WTC11 (cell line): ENCODE data around the gene ISG15. TPM values are rescaled to one million over a fixed set of nuclear protein-coding genes. Genes with fewer than 3 reads are reported as not detected.
A peak's percentile ranks its signal among the peaks of the same experiment; 100 is the strongest.

Source experiments
- ATAC-seq: fragments of 200-7000 bp; cut with Tn5 transposase; 2 replicates; pipeline ENCODE4 v1.10.0; 2021; ENCODE audit warnings: mild to moderate bottlenecking, moderate library complexity
- CTCF ChIA-PET: fragments of 300-600 bp; sonication (Branson Sonifier 250); formaldehyde crosslinking; loops from one replicate; lab custom pipeline; 2021; ENCODE audit warnings: antibody characterized with exemption; lab: Charles Lee
- POLR2A ChIA-PET: fragments of 350-600 bp; sonication (Branson Sonifier 250); formaldehyde crosslinking; loops from one replicate; lab custom pipeline; 2021; ENCODE audit warnings: antibody characterized with exemption; lab: Charles Lee
- DNase-seq: peaks from one replicate; pipeline ENCODE4 v3.0.0; 2021; ENCODE audit warnings: low spot score
- H3K27ac Mint-ChIP-seq: 2 replicates; pipeline ENCODE4 v1.8.0; 2021; ENCODE audit warnings: mixed read lengths
- H3K27me3 Mint-ChIP-seq: 2 replicates; pipeline ENCODE4 v1.8.0; 2021; ENCODE audit warnings: low read depth, mild to moderate bottlenecking, moderate library complexity, mixed read lengths
- H3K36me3 Mint-ChIP-seq: 2 replicates; pipeline ENCODE4 v1.8.0; 2021; ENCODE audit warnings: mixed read lengths
- H3K4me1 Mint-ChIP-seq: 2 replicates; pipeline ENCODE4 v1.8.0; 2022; ENCODE audit warnings: mixed read lengths
- H3K4me3 Mint-ChIP-seq: 2 replicates; pipeline ENCODE4 v1.8.0; 2021; ENCODE audit warnings: mild to moderate bottlenecking, moderate library complexity, mixed read lengths
- H3K9me3 Mint-ChIP-seq: 2 replicates; pipeline ENCODE4 v1.8.0; 2021; ENCODE audit warnings: mixed read lengths
- FOXK1 ChIP-seq: sonication (generic); formaldehyde crosslinking; IDR thresholded peaks from 2 replicates; pipeline ENCODE4 v1.8.0; 2022; ENCODE audit warnings: mild to moderate bottlenecking, moderate library complexity, missing genetic modification reagents
- MXD4 ChIP-seq: fragments of 250-450 bp; sonication (Bioruptor Pico); IDR thresholded peaks from 2 replicates; pipeline ENCODE4 v1.8.0; 2021; ENCODE audit warnings: mild to moderate bottlenecking, moderate library complexity, borderline replicate concordance
- NFYB ChIP-seq: sonication (generic); formaldehyde crosslinking; conservative IDR thresholded peaks from 2 replicates; pipeline ENCODE4 v1.8.0; 2022; ENCODE audit warnings: low read depth, missing genetic modification reagents
- NR1H2 ChIP-seq: sonication (generic); formaldehyde crosslinking; IDR thresholded peaks from 2 replicates; pipeline ENCODE4 v1.9.0; 2021; ENCODE audit warnings: mild to moderate bottlenecking, moderate library complexity, missing genetic modification reagents
- NR2C2 ChIP-seq: sonication (generic); formaldehyde crosslinking; IDR thresholded peaks from 2 replicates; pipeline ENCODE4 v1.8.0; 2022; ENCODE audit warnings: mild to moderate bottlenecking, missing genetic modification reagents
- SP1 ChIP-seq: sonication (generic); formaldehyde crosslinking; conservative IDR thresholded peaks from 2 replicates; pipeline ENCODE4 v1.8.1; 2022; ENCODE audit warnings: missing genetic modification reagents
- TEAD4 ChIP-seq: sonication (generic); formaldehyde crosslinking; IDR thresholded peaks from 2 replicates; pipeline ENCODE4 v1.8.0; 2022; ENCODE audit warnings: mild to moderate bottlenecking, missing genetic modification reagents
- ZBTB21 ChIP-seq: sonication (generic); formaldehyde crosslinking; IDR thresholded peaks from 2 replicates; pipeline ENCODE4 v1.8.1; 2023; ENCODE audit warnings: mild to moderate bottlenecking, missing genetic modification reagents, borderline replicate concordance
- ZNF263 ChIP-seq: sonication (generic); formaldehyde crosslinking; IDR thresholded peaks from 2 replicates; pipeline ENCODE4 v1.8.1; 2022; ENCODE audit warnings: low read depth, mild to moderate bottlenecking, moderate library complexity, missing genetic modification reagents
- total RNA-seq: library from RNA; stranded (reverse); gene quantifications from 3 replicates; pipeline ENCODE4 v1.2.3, GENCODE V29; 2021
- TF ChIP-seq, protein P1 (sequence below): sonication (generic); formaldehyde crosslinking; IDR thresholded peaks from 2 replicates; pipeline ENCODE4 v1.8.0; 2023; ENCODE audit warnings: missing genetic modification reagents
- TF ChIP-seq, protein P2 (sequence below): sonication (generic); formaldehyde crosslinking; IDR thresholded peaks from 2 replicates; pipeline ENCODE4 v1.8.0; 2022; ENCODE audit warnings: mild to moderate bottlenecking, missing genetic modification reagents
- TF ChIP-seq, protein P3 (sequence below): sonication (generic); formaldehyde crosslinking; IDR thresholded peaks from 2 replicates; pipeline ENCODE4 v1.8.1; 2022; ENCODE audit warnings: missing genetic modification reagents, borderline replicate concordance
- TF ChIP-seq, protein P4 (sequence below): sonication (generic); formaldehyde crosslinking; IDR thresholded peaks from 2 replicates; pipeline ENCODE4 v1.8.0; 2022; ENCODE audit warnings: mild to moderate bottlenecking, missing genetic modification reagents
- TF ChIP-seq, protein P5 (sequence below): fragments of 200-600 bp; IDR thresholded peaks from 2 replicates; pipeline ENCODE4 v1.8.0; 2022; ENCODE audit warnings: antibody characterized with exemption
- TF ChIP-seq, protein P6 (sequence below): sonication (generic); formaldehyde crosslinking; IDR thresholded peaks from 2 replicates; pipeline ENCODE4 v1.8.0; 2023; ENCODE audit warnings: missing genetic modification reagents, mild to moderate bottlenecking, borderline replicate concordance
- TF ChIP-seq, protein P7 (sequence below): sonication (generic); formaldehyde crosslinking; IDR thresholded peaks from 2 replicates; pipeline ENCODE4 v1.8.1; 2023; ENCODE audit warnings: mild to moderate bottlenecking, missing genetic modification reagents, moderate library complexity
- TF ChIP-seq, protein P8 (sequence below): sonication (generic); formaldehyde crosslinking; IDR thresholded peaks from 2 replicates; pipeline ENCODE4 v1.8.1; 2022; ENCODE audit warnings: low read depth, mild to moderate bottlenecking, moderate library complexity, missing genetic modification reagents, borderline replicate concordance

ISG15 gene
- total RNA-seq, 1 experiment from 2014 or later, result 29.5 TPM

DNA sequence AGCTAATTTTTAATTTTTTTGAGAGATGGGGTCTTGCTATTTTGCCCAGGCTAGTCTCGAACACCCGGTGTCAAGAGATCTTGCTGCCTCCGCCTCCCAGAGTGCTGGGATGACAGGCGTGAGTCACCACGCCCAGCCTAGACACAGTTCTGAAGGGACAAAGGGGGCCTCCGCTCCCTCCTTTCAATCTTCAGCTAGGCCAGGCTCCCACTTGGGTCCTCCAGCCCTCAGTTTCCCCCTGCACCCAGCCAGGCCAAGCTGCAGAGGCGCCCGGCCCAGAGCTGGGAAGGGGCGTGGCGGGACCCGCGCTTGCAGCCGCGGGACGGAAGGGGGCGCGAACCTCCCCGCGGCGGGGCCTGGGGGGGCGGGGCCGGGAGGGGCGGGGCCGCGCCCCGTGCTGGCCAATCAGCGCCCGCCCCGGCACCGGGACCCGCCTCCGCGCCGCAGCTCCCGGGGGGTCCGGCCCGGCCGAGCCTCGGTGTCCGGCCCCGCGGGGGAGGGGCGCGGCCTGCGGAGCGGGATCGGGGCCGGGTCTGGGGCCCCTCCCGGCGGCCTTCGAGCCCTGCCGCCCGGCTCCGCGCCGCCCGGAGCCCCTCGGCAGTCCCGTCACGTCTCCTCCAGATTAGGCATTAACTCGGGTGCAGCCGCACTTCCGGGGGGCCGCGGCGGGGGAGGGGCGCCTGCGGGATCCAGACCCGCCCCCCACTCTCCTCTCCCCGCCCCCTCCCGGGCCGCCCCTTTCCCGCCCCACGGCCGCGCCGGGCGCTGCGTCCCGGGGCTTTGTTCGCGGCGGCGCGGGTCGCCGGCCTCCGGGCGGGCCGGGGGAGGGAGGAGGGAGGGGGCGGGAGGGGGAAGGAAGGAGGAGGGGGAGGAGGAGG is 6.1 kb downstream of the ISG15 start (continued):
- TF ChIP-seq, protein P1, sequence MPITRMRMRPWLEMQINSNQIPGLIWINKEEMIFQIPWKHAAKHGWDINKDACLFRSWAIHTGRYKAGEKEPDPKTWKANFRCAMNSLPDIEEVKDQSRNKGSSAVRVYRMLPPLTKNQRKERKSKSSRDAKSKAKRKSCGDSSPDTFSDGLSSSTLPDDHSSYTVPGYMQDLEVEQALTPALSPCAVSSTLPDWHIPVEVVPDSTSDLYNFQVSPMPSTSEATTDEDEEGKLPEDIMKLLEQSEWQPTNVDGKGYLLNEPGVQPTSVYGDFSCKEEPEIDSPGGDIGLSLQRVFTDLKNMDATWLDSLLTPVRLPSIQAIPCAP, result no peak

DNA sequence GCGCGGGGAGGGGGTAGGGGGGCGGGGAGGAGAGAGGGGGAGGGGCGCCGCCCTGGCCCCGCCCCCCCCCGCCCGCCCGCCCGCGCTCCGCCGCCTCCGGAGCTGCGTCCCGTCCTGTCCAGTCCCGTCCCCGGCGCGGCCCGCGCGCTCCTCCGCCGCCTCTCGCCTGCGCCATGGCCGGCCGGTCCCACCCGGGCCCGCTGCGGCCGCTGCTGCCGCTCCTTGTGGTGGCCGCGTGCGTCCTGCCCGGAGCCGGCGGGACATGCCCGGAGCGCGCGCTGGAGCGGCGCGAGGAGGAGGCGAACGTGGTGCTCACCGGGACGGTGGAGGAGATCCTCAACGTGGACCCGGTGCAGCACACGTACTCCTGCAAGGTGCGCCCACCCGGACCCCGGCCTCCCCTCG is 6.7 kb downstream of the ISG15 start, which contains the start of gene AGRN:
AGRN (plus strand) TSS at position 121 of the 405 bp plus-strand sequence; CDS start at position 174, 53 bp downstream.
- Mint-ChIP-seq H3K4me3 (peak within 1 kb of the TSS; percentile 62), H3K4me1 (peaks cover 34% of the 10 kb centered on the region), H3K27me3 (peaks cover 14% of the 10 kb centered on the region), H3K9me3 (0 out of 2 replicates have a peak, but pooled peaks cover 4% of the 10 kb centered on the region), H3K36me3 (no peaks in the 10 kb centered on the region), H3K27ac (no peak within 1 kb of the TSS)
- CTCF ChIA-PET, result interaction anchor here (1.2 to 5.8 kb wide), 8 partner anchors 13 to 81 kb away, joined by 5 to 47 read pairs (median 11); no protein-coding TSS in a partner anchor
- ATAC-seq (peak; percentile 2; the same call in 1 of the 2 replicates), DNase-seq (no peak)
- POLR2A ChIA-PET, result interaction anchor here (1.1 to 1.4 kb wide), 3 partner anchors 12 to 21 kb away, joined by 3 to 11 read pairs (median 9); partner anchors contain the start of gene HES4
- TF ChIP-seq SP1, result 0 out of 2 replicates have a peak, but pooled peaks have one; percentile 21
- TF ChIP-seq NR1H2 (CRISPR knock-in tag), result no peak
- TF ChIP-seq, protein P2, sequence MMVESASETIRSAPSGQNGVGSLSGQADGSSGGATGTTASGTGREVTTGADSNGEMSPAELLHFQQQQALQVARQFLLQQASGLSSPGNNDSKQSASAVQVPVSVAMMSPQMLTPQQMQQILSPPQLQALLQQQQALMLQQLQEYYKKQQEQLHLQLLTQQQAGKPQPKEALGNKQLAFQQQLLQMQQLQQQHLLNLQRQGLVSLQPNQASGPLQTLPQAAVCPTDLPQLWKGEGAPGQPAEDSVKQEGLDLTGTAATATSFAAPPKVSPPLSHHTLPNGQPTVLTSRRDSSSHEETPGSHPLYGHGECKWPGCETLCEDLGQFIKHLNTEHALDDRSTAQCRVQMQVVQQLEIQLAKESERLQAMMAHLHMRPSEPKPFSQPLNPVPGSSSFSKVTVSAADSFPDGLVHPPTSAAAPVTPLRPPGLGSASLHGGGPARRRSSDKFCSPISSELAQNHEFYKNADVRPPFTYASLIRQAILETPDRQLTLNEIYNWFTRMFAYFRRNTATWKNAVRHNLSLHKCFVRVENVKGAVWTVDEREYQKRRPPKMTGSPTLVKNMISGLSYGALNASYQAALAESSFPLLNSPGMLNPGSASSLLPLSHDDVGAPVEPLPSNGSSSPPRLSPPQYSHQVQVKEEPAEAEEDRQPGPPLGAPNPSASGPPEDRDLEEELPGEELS, result 0 out of 2 replicates have a peak, but pooled peaks have one; percentile 43
- TF ChIP-seq, protein P3, sequence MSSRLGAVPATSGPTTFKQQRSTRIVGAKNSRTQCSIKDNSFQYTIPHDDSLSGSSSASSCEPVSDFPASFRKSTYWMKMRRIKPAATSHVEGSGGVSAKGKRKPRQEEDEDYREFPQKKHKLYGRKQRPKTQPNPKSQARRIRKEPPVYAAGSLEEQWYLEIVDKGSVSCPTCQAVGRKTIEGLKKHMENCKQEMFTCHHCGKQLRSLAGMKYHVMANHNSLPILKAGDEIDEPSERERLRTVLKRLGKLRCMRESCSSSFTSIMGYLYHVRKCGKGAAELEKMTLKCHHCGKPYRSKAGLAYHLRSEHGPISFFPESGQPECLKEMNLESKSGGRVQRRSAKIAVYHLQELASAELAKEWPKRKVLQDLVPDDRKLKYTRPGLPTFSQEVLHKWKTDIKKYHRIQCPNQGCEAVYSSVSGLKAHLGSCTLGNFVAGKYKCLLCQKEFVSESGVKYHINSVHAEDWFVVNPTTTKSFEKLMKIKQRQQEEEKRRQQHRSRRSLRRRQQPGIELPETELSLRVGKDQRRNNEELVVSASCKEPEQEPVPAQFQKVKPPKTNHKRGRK (CRISPR knock-in tag), result no peak
- TF ChIP-seq, protein P4, sequence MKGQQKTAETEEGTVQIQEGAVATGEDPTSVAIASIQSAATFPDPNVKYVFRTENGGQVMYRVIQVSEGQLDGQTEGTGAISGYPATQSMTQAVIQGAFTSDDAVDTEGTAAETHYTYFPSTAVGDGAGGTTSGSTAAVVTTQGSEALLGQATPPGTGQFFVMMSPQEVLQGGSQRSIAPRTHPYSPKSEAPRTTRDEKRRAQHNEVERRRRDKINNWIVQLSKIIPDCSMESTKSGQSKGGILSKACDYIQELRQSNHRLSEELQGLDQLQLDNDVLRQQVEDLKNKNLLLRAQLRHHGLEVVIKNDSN, result no peak
- 0 out of 2 replicates have a peak, but pooled peaks have one; percentile 18 for TF ChIP-seq FOXK1 (CRISPR knock-in tag)
- TF ChIP-seq NFYB (CRISPR knock-in tag), result no peak
- no peak for TF ChIP-seq NR2C2 (CRISPR knock-in tag)
- TF ChIP-seq, protein P5, sequence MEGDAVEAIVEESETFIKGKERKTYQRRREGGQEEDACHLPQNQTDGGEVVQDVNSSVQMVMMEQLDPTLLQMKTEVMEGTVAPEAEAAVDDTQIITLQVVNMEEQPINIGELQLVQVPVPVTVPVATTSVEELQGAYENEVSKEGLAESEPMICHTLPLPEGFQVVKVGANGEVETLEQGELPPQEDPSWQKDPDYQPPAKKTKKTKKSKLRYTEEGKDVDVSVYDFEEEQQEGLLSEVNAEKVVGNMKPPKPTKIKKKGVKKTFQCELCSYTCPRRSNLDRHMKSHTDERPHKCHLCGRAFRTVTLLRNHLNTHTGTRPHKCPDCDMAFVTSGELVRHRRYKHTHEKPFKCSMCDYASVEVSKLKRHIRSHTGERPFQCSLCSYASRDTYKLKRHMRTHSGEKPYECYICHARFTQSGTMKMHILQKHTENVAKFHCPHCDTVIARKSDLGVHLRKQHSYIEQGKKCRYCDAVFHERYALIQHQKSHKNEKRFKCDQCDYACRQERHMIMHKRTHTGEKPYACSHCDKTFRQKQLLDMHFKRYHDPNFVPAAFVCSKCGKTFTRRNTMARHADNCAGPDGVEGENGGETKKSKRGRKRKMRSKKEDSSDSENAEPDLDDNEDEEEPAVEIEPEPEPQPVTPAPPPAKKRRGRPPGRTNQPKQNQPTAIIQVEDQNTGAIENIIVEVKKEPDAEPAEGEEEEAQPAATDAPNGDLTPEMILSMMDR, result no peak
- TF ChIP-seq ZNF263 (CRISPR knock-in tag), result no peak
- no peak for TF ChIP-seq MXD4 (CRISPR knock-in tag)
- TF ChIP-seq, protein P6, sequence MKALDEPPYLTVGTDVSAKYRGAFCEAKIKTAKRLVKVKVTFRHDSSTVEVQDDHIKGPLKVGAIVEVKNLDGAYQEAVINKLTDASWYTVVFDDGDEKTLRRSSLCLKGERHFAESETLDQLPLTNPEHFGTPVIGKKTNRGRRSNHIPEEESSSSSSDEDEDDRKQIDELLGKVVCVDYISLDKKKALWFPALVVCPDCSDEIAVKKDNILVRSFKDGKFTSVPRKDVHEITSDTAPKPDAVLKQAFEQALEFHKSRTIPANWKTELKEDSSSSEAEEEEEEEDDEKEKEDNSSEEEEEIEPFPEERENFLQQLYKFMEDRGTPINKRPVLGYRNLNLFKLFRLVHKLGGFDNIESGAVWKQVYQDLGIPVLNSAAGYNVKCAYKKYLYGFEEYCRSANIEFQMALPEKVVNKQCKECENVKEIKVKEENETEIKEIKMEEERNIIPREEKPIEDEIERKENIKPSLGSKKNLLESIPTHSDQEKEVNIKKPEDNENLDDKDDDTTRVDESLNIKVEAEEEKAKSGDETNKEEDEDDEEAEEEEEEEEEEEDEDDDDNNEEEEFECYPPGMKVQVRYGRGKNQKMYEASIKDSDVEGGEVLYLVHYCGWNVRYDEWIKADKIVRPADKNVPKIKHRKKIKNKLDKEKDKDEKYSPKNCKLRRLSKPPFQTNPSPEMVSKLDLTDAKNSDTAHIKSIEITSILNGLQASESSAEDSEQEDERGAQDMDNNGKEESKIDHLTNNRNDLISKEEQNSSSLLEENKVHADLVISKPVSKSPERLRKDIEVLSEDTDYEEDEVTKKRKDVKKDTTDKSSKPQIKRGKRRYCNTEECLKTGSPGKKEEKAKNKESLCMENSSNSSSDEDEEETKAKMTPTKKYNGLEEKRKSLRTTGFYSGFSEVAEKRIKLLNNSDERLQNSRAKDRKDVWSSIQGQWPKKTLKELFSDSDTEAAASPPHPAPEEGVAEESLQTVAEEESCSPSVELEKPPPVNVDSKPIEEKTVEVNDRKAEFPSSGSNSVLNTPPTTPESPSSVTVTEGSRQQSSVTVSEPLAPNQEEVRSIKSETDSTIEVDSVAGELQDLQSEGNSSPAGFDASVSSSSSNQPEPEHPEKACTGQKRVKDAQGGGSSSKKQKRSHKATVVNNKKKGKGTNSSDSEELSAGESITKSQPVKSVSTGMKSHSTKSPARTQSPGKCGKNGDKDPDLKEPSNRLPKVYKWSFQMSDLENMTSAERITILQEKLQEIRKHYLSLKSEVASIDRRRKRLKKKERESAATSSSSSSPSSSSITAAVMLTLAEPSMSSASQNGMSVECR (CRISPR knock-in tag), result no peak
- no peak for TF ChIP-seq ZBTB21 (CRISPR knock-in tag)
- TF ChIP-seq, protein P7, sequence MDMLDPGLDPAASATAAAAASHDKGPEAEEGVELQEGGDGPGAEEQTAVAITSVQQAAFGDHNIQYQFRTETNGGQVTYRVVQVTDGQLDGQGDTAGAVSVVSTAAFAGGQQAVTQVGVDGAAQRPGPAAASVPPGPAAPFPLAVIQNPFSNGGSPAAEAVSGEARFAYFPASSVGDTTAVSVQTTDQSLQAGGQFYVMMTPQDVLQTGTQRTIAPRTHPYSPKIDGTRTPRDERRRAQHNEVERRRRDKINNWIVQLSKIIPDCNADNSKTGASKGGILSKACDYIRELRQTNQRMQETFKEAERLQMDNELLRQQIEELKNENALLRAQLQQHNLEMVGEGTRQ (CRISPR knock-in tag), result no peak
- TF ChIP-seq, protein P8, sequence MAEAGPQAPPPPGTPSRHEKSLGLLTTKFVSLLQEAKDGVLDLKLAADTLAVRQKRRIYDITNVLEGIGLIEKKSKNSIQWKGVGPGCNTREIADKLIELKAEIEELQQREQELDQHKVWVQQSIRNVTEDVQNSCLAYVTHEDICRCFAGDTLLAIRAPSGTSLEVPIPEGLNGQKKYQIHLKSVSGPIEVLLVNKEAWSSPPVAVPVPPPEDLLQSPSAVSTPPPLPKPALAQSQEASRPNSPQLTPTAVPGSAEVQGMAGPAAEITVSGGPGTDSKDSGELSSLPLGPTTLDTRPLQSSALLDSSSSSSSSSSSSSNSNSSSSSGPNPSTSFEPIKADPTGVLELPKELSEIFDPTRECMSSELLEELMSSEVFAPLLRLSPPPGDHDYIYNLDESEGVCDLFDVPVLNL (CRISPR knock-in tag), result no peak
- TF ChIP-seq TEAD4, result no peak
